Activated T-cell treated with anti-CD3 and anti-CD28 coated beads, Interleukin-2, amount 50 U/mL, for 72 hours (primary cell): ENCODE data around the gene FBXO21. TPM values are rescaled to one million over a fixed set of nuclear protein-coding genes. Genes with fewer than 3 reads are reported as not detected.
"Not testable (repeated sequence)": the region's sequence is repeated elsewhere in the genome, so short reads cannot be mapped to it uniquely, and the experiment has no call there.

ENCODE experiments used
- ATAC-seq, 2 donors: fragments of 150-1000 bp; cut with Tn5 transposase; replicated peaks in 1 of 2; 2 replicates each; pipeline ENCODE4 v1.10.0; 2021; ENCODE audit warnings: moderate library complexity in 2 of 2, mild to moderate bottlenecking in 1 of 2
- DNase-seq, 2 donors: peaks; one replicate each; pipeline ENCODE4 v3.0.0; 2021 to 2022; ENCODE audit warnings: mixed read lengths in 1 of 2
- H3K27ac Mint-ChIP-seq: one replicate; pipeline ENCODE4 v1.8.0; 2022; ENCODE audit warnings: mild to moderate bottlenecking, moderate library complexity, mixed read lengths
- H3K27me3 Mint-ChIP-seq: one replicate; pipeline ENCODE4 v1.8.0; 2022; ENCODE audit warnings: low read depth, mixed read lengths
- H3K36me3 Mint-ChIP-seq, 2 donors: one replicate each; pipeline ENCODE4 v1.8.0; 2022; ENCODE audit warnings: mixed read lengths in 2 of 2, mild to moderate bottlenecking in 1 of 2; ENCODE audit not compliant: insufficient read depth in 2 of 2
- H3K4me1 Mint-ChIP-seq: one replicate; pipeline ENCODE4 v1.8.0; 2022; ENCODE audit warnings: low read depth, mixed read lengths
- H3K4me3 Mint-ChIP-seq, 2 donors: one replicate each; pipeline ENCODE4 v1.8.0; 2022; ENCODE audit warnings: mild to moderate bottlenecking in 2 of 2, mixed read lengths in 2 of 2, moderate library complexity in 2 of 2
- H3K9me3 Mint-ChIP-seq, 2 donors: one replicate each; pipeline ENCODE4 v1.8.0; 2022; ENCODE audit warnings: mixed read lengths in 2 of 2
- total RNA-seq, 2 donors: library from RNA; stranded (reverse); gene quantifications; one replicate each; pipeline ENCODE4 v1.2.3, GENCODE V29; 2022

FBXO21 gene
- total RNA-seq, 2 donors from 2014 or later = 17.2 to 24.7 TPM

- not testable (repeated sequence) for H3K27ac Mint-ChIP-seq, H3K36me3 Mint-ChIP-seq, H3K4me3 Mint-ChIP-seq, H3K27me3 Mint-ChIP-seq, DNase-seq, H3K9me3 Mint-ChIP-seq, ATAC-seq
- H3K4me1 Mint-ChIP-seq = peaks cover 24% of the 10 kb centered on the region
Measured at GRCh38 chr12:117192581-117192980, 2.3 kb upstream of the FBXO21 start.

GRCh38 chr12:117192057-117192456, 1.8 kb upstream of the FBXO21 start:
- peaks cover 0 to 7% of the 10 kb centered on the region in 2 donors for H3K36me3 Mint-ChIP-seq
- H3K4me3 Mint-ChIP-seq = peak overlapping the region in 1 of 2 donors; percentile 1
- ATAC-seq (no peak), DNase-seq (no peak)
- H3K4me1 Mint-ChIP-seq = peaks cover 29% of the 10 kb centered on the region
- H3K9me3 Mint-ChIP-seq = peaks cover 0 to 2% of the 10 kb centered on the region in 2 donors
- no peak overlapping the region for H3K27ac Mint-ChIP-seq
- no peaks in the 10 kb centered on the region for H3K27me3 Mint-ChIP-seq

GRCh38 chr12:117189725-117190209, 503 bp downstream of the FBXO21 start:
- Mint-ChIP-seq H3K4me3 (peak overlapping the region; percentile 91), H3K27ac (peak overlapping the region; percentile 31), H3K27me3 (no peaks in the 10 kb centered on the region), H3K9me3 (peaks cover 0 to 2% of the 10 kb centered on the region in 2 donors), H3K36me3 (peaks cover 0 to 14% of the 10 kb centered on the region in 2 donors), H3K4me1 (peaks cover 29% of the 10 kb centered on the region)
- peak; percentile 34 to 43 for ATAC-seq
- DNase-seq = peak; percentile 41 to 42

- peaks cover 0 to 15% of the 10 kb centered on the region in 2 donors for H3K36me3 Mint-ChIP-seq
- H3K27ac Mint-ChIP-seq = peak overlapping the region; percentile 31
- ATAC-seq = no peak
- H3K9me3 Mint-ChIP-seq = peaks cover 0 to 2% of the 10 kb centered on the region in 2 donors
- no peaks in the 10 kb centered on the region for H3K27me3 Mint-ChIP-seq
- H3K4me1 Mint-ChIP-seq = peaks cover 29% of the 10 kb centered on the region
- no peak for DNase-seq
- peak overlapping the region; percentile 91 for H3K4me3 Mint-ChIP-seq
Measured at GRCh38 chr12:117188961-117189724, 1.1 kb downstream of the FBXO21 start.

- H3K27ac Mint-ChIP-seq = no peak overlapping the region
- no peak for ATAC-seq
- H3K9me3 Mint-ChIP-seq = no peaks in the 10 kb centered on the region
- no peak for DNase-seq
- H3K27me3 Mint-ChIP-seq = no peaks in the 10 kb centered on the region
- peaks cover 3 to 19% of the 10 kb centered on the region in 2 donors for H3K36me3 Mint-ChIP-seq
- H3K4me1 Mint-ChIP-seq = peaks cover 29% of the 10 kb centered on the region
- H3K4me3 Mint-ChIP-seq = peak overlapping the region; percentile 91
Measured at GRCh38 chr12:117188121-117188665, 2.1 kb downstream of the FBXO21 start.

- H3K9me3 Mint-ChIP-seq = no peaks in the 10 kb centered on the region
- no peak overlapping the region for H3K4me3 Mint-ChIP-seq
- ATAC-seq (no peak), DNase-seq (no peak)
- H3K27me3 Mint-ChIP-seq = no peaks in the 10 kb centered on the region
- no peak overlapping the region for H3K27ac Mint-ChIP-seq
- H3K36me3 Mint-ChIP-seq = peaks cover 3 to 19% of the 10 kb centered on the region in 2 donors
- H3K4me1 Mint-ChIP-seq = peaks cover 29% of the 10 kb centered on the region
Measured at GRCh38 chr12:117187421-117187820, 2.8 kb downstream of the FBXO21 start.

GRCh38 chr12:117182866-117183265, 7.4 kb downstream of the FBXO21 start:
- peaks cover 7 to 38% of the 10 kb centered on the region in 2 donors for H3K36me3 Mint-ChIP-seq
- DNase-seq (no peak), ATAC-seq (no peak)
- peaks cover 0 to 6% of the 10 kb centered on the region in 2 donors for H3K9me3 Mint-ChIP-seq
- no peaks in the 10 kb centered on the region for H3K27me3 Mint-ChIP-seq
- no peak overlapping the region for H3K27ac Mint-ChIP-seq
- no peak overlapping the region for H3K4me3 Mint-ChIP-seq
- H3K4me1 Mint-ChIP-seq = peaks cover 6% of the 10 kb centered on the region

- ATAC-seq, H3K9me3 Mint-ChIP-seq, H3K27me3 Mint-ChIP-seq, H3K4me3 Mint-ChIP-seq, H3K4me1 Mint-ChIP-seq, DNase-seq, H3K27ac Mint-ChIP-seq: not testable (repeated sequence)
- peaks cover 10 to 40% of the 10 kb centered on the region in 2 donors for H3K36me3 Mint-ChIP-seq
Measured at GRCh38 chr12:117181468-117181843, 8.8 kb downstream of the FBXO21 start.

GRCh38 chr12:117180758-117181467, 9.4 kb downstream of the FBXO21 start:
- DNase-seq (no peak), ATAC-seq (no peak)
- H3K27me3 Mint-ChIP-seq = no peaks in the 10 kb centered on the region
- H3K4me1 Mint-ChIP-seq = no peaks in the 10 kb centered on the region
- no peak overlapping the region for H3K4me3 Mint-ChIP-seq
- H3K27ac Mint-ChIP-seq = peak overlapping the region; percentile 21
- H3K36me3 Mint-ChIP-seq = peaks cover 14 to 42% of the 10 kb centered on the region in 2 donors
- peaks cover 0 to 6% of the 10 kb centered on the region in 2 donors for H3K9me3 Mint-ChIP-seq

- ATAC-seq = no peak
- no peak overlapping the region for H3K27ac Mint-ChIP-seq
- peaks cover 15 to 31% of the 10 kb centered on the region in 2 donors for H3K36me3 Mint-ChIP-seq
Measured at GRCh38 chr12:117178745-117179144, 11.5 kb downstream of the FBXO21 start.

GRCh38 chr12:117178301-117178700, 12.0 kb downstream of the FBXO21 start:
- H3K27ac Mint-ChIP-seq = no peak overlapping the region
- no peak overlapping the region for H3K4me3 Mint-ChIP-seq
- H3K9me3 Mint-ChIP-seq = peaks cover 0 to 6% of the 10 kb centered on the region in 2 donors
- no peaks in the 10 kb centered on the region for H3K4me1 Mint-ChIP-seq
- H3K27me3 Mint-ChIP-seq = no peaks in the 10 kb centered on the region
- peaks cover 13 to 31% of the 10 kb centered on the region in 2 donors for H3K36me3 Mint-ChIP-seq
- ATAC-seq (no peak), DNase-seq (no peak)

More at GRCh38 chr12:117178745-117179144, 11.5 kb downstream of the FBXO21 start:
- Mint-ChIP-seq H3K4me1 (no peaks in the 10 kb centered on the region), H3K4me3 (no peak overlapping the region), H3K9me3 (peaks cover 0 to 6% of the 10 kb centered on the region in 2 donors), H3K27me3 (no peaks in the 10 kb centered on the region)
- no peak for DNase-seq

- Mint-ChIP-seq H3K36me3 (peaks cover 9 to 27% of the 10 kb centered on the region in 2 donors), H3K9me3 (no peaks in the 10 kb centered on the region), H3K27me3 (no peaks in the 10 kb centered on the region), H3K4me1 (no peaks in the 10 kb centered on the region), H3K27ac (peak overlapping the region; percentile 68), H3K4me3 (no peak overlapping the region)
- no peak for DNase-seq
- ATAC-seq = no peak
Measured at GRCh38 chr12:117172168-117172567, 18.1 kb downstream of the FBXO21 start.
